ENCODE measurements around the gene NFATC3.

DNA sequence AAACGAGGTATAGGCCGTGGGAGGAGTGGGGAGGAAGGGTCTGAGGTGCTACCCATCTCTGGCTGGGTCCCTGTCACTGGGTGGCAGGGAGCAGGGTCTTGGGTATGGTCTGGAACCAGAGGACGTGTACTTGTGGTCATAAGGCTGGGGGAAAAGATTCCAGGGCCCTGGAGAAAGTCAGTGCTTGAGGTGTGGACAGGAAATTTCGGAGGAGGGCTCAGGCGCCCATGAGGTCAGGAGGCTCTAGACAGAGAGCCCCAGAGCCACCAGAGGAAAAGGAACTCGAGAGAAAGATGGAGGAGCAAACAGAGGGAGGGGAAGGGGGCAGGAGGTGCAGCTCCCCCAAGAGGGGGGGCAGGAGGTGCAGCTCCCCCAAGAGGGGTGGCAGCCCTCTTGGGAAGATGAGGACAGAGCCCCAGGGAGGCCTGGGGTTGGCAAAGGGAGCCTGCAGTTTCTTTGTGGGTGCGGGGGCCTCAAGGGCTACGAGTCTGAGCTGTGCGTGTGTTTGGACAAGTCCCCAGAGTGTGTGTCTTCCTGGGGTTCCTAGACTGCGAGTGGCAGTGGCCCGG is 178.5 kb downstream of the NFATC3 start:
- TF ChIP-seq, protein P1, sequence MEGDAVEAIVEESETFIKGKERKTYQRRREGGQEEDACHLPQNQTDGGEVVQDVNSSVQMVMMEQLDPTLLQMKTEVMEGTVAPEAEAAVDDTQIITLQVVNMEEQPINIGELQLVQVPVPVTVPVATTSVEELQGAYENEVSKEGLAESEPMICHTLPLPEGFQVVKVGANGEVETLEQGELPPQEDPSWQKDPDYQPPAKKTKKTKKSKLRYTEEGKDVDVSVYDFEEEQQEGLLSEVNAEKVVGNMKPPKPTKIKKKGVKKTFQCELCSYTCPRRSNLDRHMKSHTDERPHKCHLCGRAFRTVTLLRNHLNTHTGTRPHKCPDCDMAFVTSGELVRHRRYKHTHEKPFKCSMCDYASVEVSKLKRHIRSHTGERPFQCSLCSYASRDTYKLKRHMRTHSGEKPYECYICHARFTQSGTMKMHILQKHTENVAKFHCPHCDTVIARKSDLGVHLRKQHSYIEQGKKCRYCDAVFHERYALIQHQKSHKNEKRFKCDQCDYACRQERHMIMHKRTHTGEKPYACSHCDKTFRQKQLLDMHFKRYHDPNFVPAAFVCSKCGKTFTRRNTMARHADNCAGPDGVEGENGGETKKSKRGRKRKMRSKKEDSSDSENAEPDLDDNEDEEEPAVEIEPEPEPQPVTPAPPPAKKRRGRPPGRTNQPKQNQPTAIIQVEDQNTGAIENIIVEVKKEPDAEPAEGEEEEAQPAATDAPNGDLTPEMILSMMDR (IDR thresholded peaks at IDR 0.05) = no peak
- no peak for TF ChIP-seq EZH2phosphoT487 (IDR thresholded peaks at IDR 0.05)

Measured in neural progenitor cell (in vitro differentiated cells).